Nephron (organoid): ENCODE results near the gene SRMS.

Experiments used
- H3K27ac Mint-ChIP-seq, 3 experiments: 2 replicates each; pipeline ENCODE4 v1.8.0; 2020; ENCODE audit warnings: mixed read lengths in 3 of 3, mild to moderate bottlenecking in 2 of 3, moderate library complexity in 1 of 3
- H3K27me3 Mint-ChIP-seq: 2 replicates; pipeline ENCODE4 v1.8.0; 2021; ENCODE audit warnings: low read depth, mild to moderate bottlenecking, moderate library complexity, mixed read lengths
- H3K36me3 Mint-ChIP-seq: 2 replicates; pipeline ENCODE4 v1.8.0; 2020; ENCODE audit warnings: low read depth, mixed read lengths
- H3K4me1 Mint-ChIP-seq: 2 replicates; pipeline ENCODE4 v1.8.0; 2020; ENCODE audit warnings: mixed read lengths
- H3K4me3 Mint-ChIP-seq, 3 experiments: 2 replicates each; pipeline ENCODE4 v1.8.0; 2020; ENCODE audit warnings: mild to moderate bottlenecking in 3 of 3, mixed read lengths in 3 of 3, moderate library complexity in 2 of 3
- H3K9me3 Mint-ChIP-seq: 2 replicates; pipeline ENCODE4 v1.8.0; 2020; ENCODE audit warnings: mixed read lengths
- CTCF ChIP-seq, 3 experiments: fragments of 200-600 bp; sonication (generic); IDR thresholded peaks; one replicate each; pipeline ENCODE4 v1.5.0; 2021; ENCODE audit warnings: antibody characterized with exemption in 3 of 3; ENCODE audit not compliant: unreplicated experiment in 3 of 3

SRMS gene

GRCh38 chr20:63513207-63513606, 34.3 kb downstream of the SRMS start:
- H3K4me3 Mint-ChIP-seq: no peak overlapping the region
- H3K9me3 Mint-ChIP-seq: peaks cover 22% of the 10 kb centered on the region
- H3K4me1 Mint-ChIP-seq: no peaks in the 10 kb centered on the region
- peaks cover 21% of the 10 kb centered on the region for H3K27me3 Mint-ChIP-seq
- no peaks in the 10 kb centered on the region for H3K36me3 Mint-ChIP-seq
- no peak for TF ChIP-seq CTCF (IDR thresholded peaks at IDR 0.05; ENCODE audit: unreplicated experiment in 3 of 3)
- H3K27ac Mint-ChIP-seq: no peak overlapping the region

- Mint-ChIP-seq H3K9me3 (peaks cover 39% of the 10 kb centered on the region), H3K27ac (no peak overlapping the region), H3K4me3 (no peak overlapping the region), H3K4me1 (no peaks in the 10 kb centered on the region), H3K27me3 (peaks cover 23% of the 10 kb centered on the region), H3K36me3 (no peaks in the 10 kb centered on the region)
- TF ChIP-seq CTCF (IDR thresholded peaks at IDR 0.05; ENCODE audit: unreplicated experiment in 3 of 3): no peak
Measured at GRCh38 chr20:63509088-63509564, 38.4 kb downstream of the SRMS start.

- Mint-ChIP-seq H3K36me3 (no peaks in the 10 kb centered on the region), H3K4me3 (no peak overlapping the region), H3K9me3 (peaks cover 38% of the 10 kb centered on the region), H3K27ac (no peak overlapping the region), H3K27me3 (peaks cover 29% of the 10 kb centered on the region), H3K4me1 (no peaks in the 10 kb centered on the region)
- TF ChIP-seq CTCF (IDR thresholded peaks at IDR 0.05; ENCODE audit: unreplicated experiment in 3 of 3): no peak
Measured at GRCh38 chr20:63508072-63508768, 39.3 kb downstream of the SRMS start.

- peaks cover 22% of the 10 kb centered on the region for H3K27me3 Mint-ChIP-seq
- no peak for TF ChIP-seq CTCF (IDR thresholded peaks at IDR 0.05; ENCODE audit: unreplicated experiment in 3 of 3)
- no peak overlapping the region for H3K4me3 Mint-ChIP-seq
- no peaks in the 10 kb centered on the region for H3K36me3 Mint-ChIP-seq
- H3K4me1 Mint-ChIP-seq: no peaks in the 10 kb centered on the region
- H3K9me3 Mint-ChIP-seq: peaks cover 33% of the 10 kb centered on the region
- no peak overlapping the region for H3K27ac Mint-ChIP-seq
Measured at GRCh38 chr20:63507083-63507743, 40.3 kb downstream of the SRMS start.

GRCh38 chr20:63505723-63506122, 41.8 kb downstream of the SRMS start:
- no peaks in the 10 kb centered on the region for H3K4me1 Mint-ChIP-seq
- H3K4me3 Mint-ChIP-seq: no peak overlapping the region
- peaks cover 33% of the 10 kb centered on the region for H3K9me3 Mint-ChIP-seq
- H3K27ac Mint-ChIP-seq: no peak overlapping the region
- no peaks in the 10 kb centered on the region for H3K36me3 Mint-ChIP-seq
- peaks cover 28% of the 10 kb centered on the region for H3K27me3 Mint-ChIP-seq
- TF ChIP-seq CTCF (IDR thresholded peaks at IDR 0.05; ENCODE audit: unreplicated experiment in 3 of 3): no peak
